Tibial artery (tissue), 4 donors: ENCODE data around the gene CHPT1.

ENCODE experiments used
- DNase-seq, 2 donors: peaks; one replicate each; pipeline ENCODE4 v3.0.0-alpha.2; 2019
- H3K27ac ChIP-seq, 2 donors: fragments of 200-600 bp; sonication (generic) in 1 of 2; 1 replicate in 1 of 2; 2 replicates in 1 of 2; pipeline ENCODE4 v1.5.1; 2018 to 2019; ENCODE audit warnings: mild to moderate bottlenecking in 1 of 2
- H3K27me3 ChIP-seq, 2 donors: fragments of 200-600 bp; sonication (generic) in 1 of 2; one replicate each; pipeline versions ENCODE4 v1.5.1 to v1.6.0; 2016 to 2019
- H3K36me3 ChIP-seq, 3 donors: fragments of 200-600 bp; sonication (generic) in 2 of 3; one replicate each; pipeline ENCODE4 v1.5.1; 2016 to 2019; ENCODE audit warnings: mild to moderate bottlenecking in 2 of 3
- H3K4me1 ChIP-seq, 4 donors: fragments of 200-600 bp; sonication (generic) in 2 of 4; 1 replicate in 3 of 4; 2 replicates in 1 of 4; pipeline ENCODE4 v1.5.1; 2016 to 2019
- H3K4me3 ChIP-seq, 2 donors: fragments of 200-600 bp; sonication (generic) in 1 of 2; 1 replicate in 1 of 2; 2 replicates in 1 of 2; pipeline ENCODE4 v1.5.1; 2018 to 2019; ENCODE audit warnings: mild to moderate bottlenecking in 2 of 2
- H3K9me3 ChIP-seq, 3 donors: fragments of 200-600 bp; sonication (generic) in 1 of 3; one replicate each; pipeline ENCODE4 v1.5.1; 2016 to 2019
- CTCF ChIP-seq, 2 experiments: fragments of 200-600 bp in 1 of 2; fragments of 450-650 bp in 1 of 2; IDR thresholded peaks; one replicate each; pipeline ENCODE4 v1.5.1; 2017 to 2019; ENCODE audit warnings: antibody characterized with exemption in 2 of 2, mild to moderate bottlenecking in 1 of 2, moderate library complexity in 1 of 2
- intact Hi-C: fragments of 100-400 bp; cut with DNase I; formaldehyde crosslinking; loops from one replicate; pipeline ENCODE4 v1.15.0; 2023; ENCODE audit warnings: low total_unique reads

The CHPT1 gene

GRCh38 chr12:101703487-101703886 lies 6.0 kb downstream of the CHPT1 start:
- no peak overlapping the region for H3K27ac ChIP-seq
- TF ChIP-seq CTCF (IDR thresholded peaks at IDR 0.05): no peak
- H3K9me3 ChIP-seq: no peaks in the 10 kb centered on the region
- H3K4me1 ChIP-seq: peaks cover 0 to 34% (median 20%) of the 10 kb centered on the region in 4 donors
- no peak for DNase-seq
- no peaks in the 10 kb centered on the region for H3K36me3 ChIP-seq
- H3K4me3 ChIP-seq: no peak overlapping the region
- intact Hi-C loops: no loop called here
- no peaks in the 10 kb centered on the region for H3K27me3 ChIP-seq

GRCh38 chr12:101706403-101706802 lies 9.0 kb downstream of the CHPT1 start:
- Histone ChIP-seq H3K27me3 (no peaks in the 10 kb centered on the region), H3K4me3 (no peak overlapping the region), H3K27ac (no peak overlapping the region), H3K36me3 (no peaks in the 10 kb centered on the region), H3K9me3 (no peaks in the 10 kb centered on the region), H3K4me1 (peaks cover 0 to 15% (median 3%) of the 10 kb centered on the region in 4 donors)
- DNase-seq: no peak
- intact Hi-C loops: no loop called here
- no peak for TF ChIP-seq CTCF (IDR thresholded peaks at IDR 0.05)

- Histone ChIP-seq H3K36me3 (no peaks in the 10 kb centered on the region), H3K9me3 (no peaks in the 10 kb centered on the region), H3K4me1 (peaks cover 0 to 7% (median 0%) of the 10 kb centered on the region in 4 donors), H3K4me3 (no peak overlapping the region), H3K27me3 (no peaks in the 10 kb centered on the region), H3K27ac (no peak overlapping the region)
- no peak for TF ChIP-seq CTCF (IDR thresholded peaks at IDR 0.05)
- no peak for DNase-seq
- intact Hi-C loops: no loop called here
Observed at GRCh38 chr12:101707131-101707782, 9.8 kb downstream of the CHPT1 start.

GRCh38 chr12:101710288-101710687 lies 12.8 kb downstream of the CHPT1 start:
- Histone ChIP-seq H3K4me1 (peaks cover 0 to 8% (median 4%) of the 10 kb centered on the region in 4 donors), H3K36me3 (no peaks in the 10 kb centered on the region), H3K27me3 (no peaks in the 10 kb centered on the region), H3K9me3 (no peaks in the 10 kb centered on the region), H3K4me3 (no peak overlapping the region), H3K27ac (no peak overlapping the region)
- no peak for TF ChIP-seq CTCF (IDR thresholded peaks at IDR 0.05)
- intact Hi-C loops: no loop called here
- no peak for DNase-seq

GRCh38 chr12:101713059-101713682 lies 15.7 kb downstream of the CHPT1 start:
- intact Hi-C loops: no loop called here
- DNase-seq: peak; percentile 72 to 77
- no peak overlapping the region for H3K4me3 ChIP-seq

More at GRCh38 chr12:101713059-101713682, 15.7 kb downstream of the CHPT1 start:
- H3K36me3 ChIP-seq: no peaks in the 10 kb centered on the region
- no peak overlapping the region for H3K27ac ChIP-seq
- H3K9me3 ChIP-seq: no peaks in the 10 kb centered on the region
- H3K4me1 ChIP-seq: peaks cover 0 to 8% (median 4%) of the 10 kb centered on the region in 4 donors
- H3K27me3 ChIP-seq: no peaks in the 10 kb centered on the region
- TF ChIP-seq CTCF (IDR thresholded peaks at IDR 0.05): no peak
